Stimulated activated effector memory CD8-positive, alpha-beta T cell treated with anti-CD3 and anti-CD28 coated beads, Interleukin-12 subunit alpha, Interleukin-12 subunit beta, amount 100 ng/mL, for 72 hours (primary cell): ENCODE data around the gene C9orf43.
"Not testable (repeated sequence)": the region's sequence is repeated elsewhere in the genome, so short reads cannot be mapped to it uniquely, and the experiment has no call there.

ENCODE experiments used
- ATAC-seq: fragments of 150-1000 bp; cut with Tn5 transposase; 2 replicates; pipeline ENCODE4 v1.10.0; 2021
- DNase-seq, 2 donors: peaks; one replicate each; pipeline ENCODE4 v3.0.0; 2021 to 2022; ENCODE audit warnings: low spot score in 2 of 2
- H3K27ac Mint-ChIP-seq: one replicate; pipeline ENCODE4 v1.8.0; 2022; ENCODE audit warnings: mild to moderate bottlenecking, mixed read lengths
- H3K36me3 Mint-ChIP-seq: one replicate; pipeline ENCODE4 v1.8.0; 2022; ENCODE audit warnings: mild to moderate bottlenecking, mixed read lengths
- H3K4me1 Mint-ChIP-seq: one replicate; pipeline ENCODE4 v1.8.0; 2022; ENCODE audit warnings: mixed read lengths
- H3K4me3 Mint-ChIP-seq: one replicate; pipeline ENCODE4 v1.8.0; 2022; ENCODE audit warnings: mild to moderate bottlenecking, mixed read lengths
- H3K9me3 Mint-ChIP-seq: one replicate; pipeline ENCODE4 v1.8.0; 2022; ENCODE audit warnings: mixed read lengths

Gene C9orf43

GRCh38 chr9:113427629-113428028 is 17.1 kb downstream of the C9orf43 start:
- Mint-ChIP-seq H3K4me1 (no peaks in the 10 kb centered on the region), H3K36me3 (no peaks in the 10 kb centered on the region), H3K4me3 (no peak overlapping the region), H3K9me3 (no peaks in the 10 kb centered on the region), H3K27ac (no peak overlapping the region)
- ATAC-seq (no peak), DNase-seq (no peak)

GRCh38 chr9:113428062-113428615 is 17.6 kb downstream of the C9orf43 start:
- DNase-seq (no peak), ATAC-seq (no peak)
- Mint-ChIP-seq H3K4me3 (no peak overlapping the region), H3K36me3 (no peaks in the 10 kb centered on the region), H3K4me1 (no peaks in the 10 kb centered on the region), H3K9me3 (no peaks in the 10 kb centered on the region), H3K27ac (no peak overlapping the region)

- H3K27ac Mint-ChIP-seq: no peak overlapping the region
- DNase-seq (no peak), ATAC-seq (no peak)
- no peaks in the 10 kb centered on the region for H3K9me3 Mint-ChIP-seq
- no peaks in the 10 kb centered on the region for H3K4me1 Mint-ChIP-seq
- no peaks in the 10 kb centered on the region for H3K36me3 Mint-ChIP-seq
- H3K4me3 Mint-ChIP-seq: no peak overlapping the region
Observed at GRCh38 chr9:113431191-113431590, 20.6 kb downstream of the C9orf43 start.

DNA sequence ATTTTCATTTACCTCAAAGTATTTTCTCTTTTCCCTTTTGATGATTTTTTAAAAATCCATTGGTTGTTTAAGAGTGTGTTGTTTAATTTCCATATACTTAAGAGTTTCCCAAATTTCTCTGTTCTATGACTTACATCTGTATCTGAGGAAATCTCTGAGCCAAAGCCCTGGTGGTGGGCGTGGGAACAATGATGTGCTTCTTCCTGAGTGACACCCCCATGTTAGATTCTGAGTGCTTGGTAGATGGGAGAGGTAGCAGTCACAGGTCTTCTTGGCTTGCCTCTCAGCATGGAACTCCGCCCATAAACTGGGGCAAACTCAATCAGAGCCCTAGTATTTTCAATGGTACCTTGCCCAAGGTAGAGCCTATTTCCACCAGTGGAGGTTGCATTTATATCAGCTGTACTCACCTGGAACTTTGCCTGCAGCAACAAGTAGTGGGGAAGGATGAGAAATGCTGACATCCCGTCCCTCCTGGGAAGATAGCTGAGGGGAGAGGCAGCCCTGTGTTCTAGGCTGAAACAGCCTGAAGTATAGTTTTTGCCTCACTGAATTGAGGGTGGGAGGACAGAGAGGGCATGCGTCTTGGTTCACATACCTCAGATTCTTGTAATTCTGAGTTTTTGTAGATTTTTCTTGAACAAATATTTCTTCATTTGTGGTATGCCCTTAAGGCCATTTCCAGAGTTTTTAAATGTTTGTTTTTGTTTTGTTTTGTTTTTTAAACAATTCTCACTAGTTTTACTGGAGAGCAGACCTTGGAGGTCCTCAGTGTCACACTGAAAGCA is 26.4 kb downstream of the C9orf43 start:
- no peak for DNase-seq
- Mint-ChIP-seq H3K27ac (no peak overlapping the region), H3K4me1 (no peaks in the 10 kb centered on the region), H3K9me3 (no peaks in the 10 kb centered on the region), H3K4me3 (no peak overlapping the region), H3K36me3 (no peaks in the 10 kb centered on the region)
- no peak for ATAC-seq

- not testable (repeated sequence) for H3K9me3 Mint-ChIP-seq, DNase-seq, H3K4me1 Mint-ChIP-seq, H3K4me3 Mint-ChIP-seq, H3K36me3 Mint-ChIP-seq, H3K27ac Mint-ChIP-seq, ATAC-seq
Observed at GRCh38 chr9:113437716-113438115, 27.2 kb downstream of the C9orf43 start.

- H3K36me3 Mint-ChIP-seq: no peaks in the 10 kb centered on the region
- no peaks in the 10 kb centered on the region for H3K9me3 Mint-ChIP-seq
- no peak overlapping the region for H3K27ac Mint-ChIP-seq
- H3K4me3 Mint-ChIP-seq: no peak overlapping the region
- ATAC-seq (no peak), DNase-seq (peak in 1 of 2 donors; percentile 20)
- peaks cover 5% of the 10 kb centered on the region for H3K4me1 Mint-ChIP-seq
Observed at GRCh38 chr9:113444736-113445135, 34.2 kb downstream of the C9orf43 start.

GRCh38 chr9:113446323-113446740 is 35.8 kb downstream of the C9orf43 start:
- Mint-ChIP-seq H3K4me1 (peaks cover 5% of the 10 kb centered on the region), H3K4me3 (no peak overlapping the region), H3K9me3 (no peaks in the 10 kb centered on the region), H3K36me3 (no peaks in the 10 kb centered on the region), H3K27ac (no peak overlapping the region)
- DNase-seq: peak in 1 of 2 donors; percentile 22
- peak; percentile 21 for ATAC-seq

GRCh38 chr9:113449376-113449775 is 38.8 kb downstream of the C9orf43 start:
- no peak overlapping the region for H3K4me3 Mint-ChIP-seq
- no peak for DNase-seq
- no peak for ATAC-seq
- H3K27ac Mint-ChIP-seq: no peak overlapping the region
- peaks cover 5% of the 10 kb centered on the region for H3K4me1 Mint-ChIP-seq
- no peaks in the 10 kb centered on the region for H3K36me3 Mint-ChIP-seq
- H3K9me3 Mint-ChIP-seq: no peaks in the 10 kb centered on the region

DNA sequence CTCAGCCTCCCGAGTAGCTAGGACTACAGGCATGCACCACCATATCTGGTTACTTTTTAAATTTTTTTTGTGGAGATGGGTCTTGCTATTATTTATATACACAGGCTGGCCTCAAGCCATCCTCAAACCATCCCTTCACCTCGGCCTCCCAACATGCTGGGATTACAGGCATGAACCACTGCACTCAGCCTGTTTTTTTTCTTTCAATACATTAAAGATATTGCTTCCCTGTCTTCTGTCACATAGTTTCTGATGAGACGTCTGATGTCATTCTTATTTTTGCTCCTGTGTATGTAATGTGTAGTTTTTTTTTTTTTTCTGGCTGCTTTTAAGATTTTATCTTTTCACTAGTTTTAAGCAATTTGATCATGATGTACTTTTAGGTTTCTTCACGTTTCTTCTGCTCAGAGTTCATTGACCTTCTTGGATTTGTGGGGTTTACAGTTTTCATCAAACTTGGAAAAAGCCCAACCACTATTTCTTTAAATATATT is 41.6 kb downstream of the C9orf43 start:
- H3K4me3 Mint-ChIP-seq: no peak overlapping the region
- no peaks in the 10 kb centered on the region for H3K4me1 Mint-ChIP-seq
- H3K9me3 Mint-ChIP-seq: no peaks in the 10 kb centered on the region
- H3K27ac Mint-ChIP-seq: no peak overlapping the region
- ATAC-seq (no peak), DNase-seq (peak in 1 of 2 donors; percentile 20)
- no peaks in the 10 kb centered on the region for H3K36me3 Mint-ChIP-seq

- no peaks in the 10 kb centered on the region for H3K36me3 Mint-ChIP-seq
- ATAC-seq (peak; percentile 72), DNase-seq (peak in 1 of 2 donors; percentile 39)
- no peaks in the 10 kb centered on the region for H3K9me3 Mint-ChIP-seq
- H3K27ac Mint-ChIP-seq: no peak overlapping the region
- H3K4me1 Mint-ChIP-seq: no peaks in the 10 kb centered on the region
- H3K4me3 Mint-ChIP-seq: no peak overlapping the region
Observed at GRCh38 chr9:113454914-113455761, 44.6 kb downstream of the C9orf43 start.

GRCh38 chr9:113456235-113456634 is 45.7 kb downstream of the C9orf43 start:
- no peak for ATAC-seq
- no peaks in the 10 kb centered on the region for H3K36me3 Mint-ChIP-seq
- H3K4me1 Mint-ChIP-seq: no peaks in the 10 kb centered on the region
- no peak for DNase-seq
- H3K27ac Mint-ChIP-seq: no peak overlapping the region
- H3K4me3 Mint-ChIP-seq: no peak overlapping the region
- no peaks in the 10 kb centered on the region for H3K9me3 Mint-ChIP-seq

DNA sequence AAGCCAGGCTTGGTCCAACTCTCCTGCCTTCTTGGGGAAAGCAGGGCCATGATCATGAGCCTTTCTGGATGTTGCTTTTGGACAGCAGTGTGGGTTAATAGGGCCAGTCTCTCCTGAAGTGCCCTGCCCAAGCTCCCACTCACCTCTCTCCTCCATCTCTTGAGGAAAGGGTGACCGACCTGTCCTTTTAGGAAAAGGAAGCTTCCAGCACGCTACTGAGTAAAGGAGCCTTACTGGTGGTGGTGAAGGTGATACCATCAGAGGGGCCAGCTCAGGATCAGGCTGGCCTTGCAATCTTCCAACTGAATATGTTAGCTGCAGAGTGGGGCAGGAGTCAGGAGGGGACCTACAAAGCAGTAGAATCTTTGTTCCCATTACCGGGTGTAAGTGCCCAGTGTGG is 50.7 kb downstream of the C9orf43 start:
- peak in 1 of 2 donors; percentile 33 for DNase-seq
- no peaks in the 10 kb centered on the region for H3K9me3 Mint-ChIP-seq

GRCh38 chr9:113461943-113462342 is 51.4 kb downstream of the C9orf43 start:
- H3K9me3 Mint-ChIP-seq: no peaks in the 10 kb centered on the region
- no peak for ATAC-seq
- peak in 1 of 2 donors; percentile 28 for DNase-seq
- no peaks in the 10 kb centered on the region for H3K4me1 Mint-ChIP-seq
- H3K36me3 Mint-ChIP-seq: no peaks in the 10 kb centered on the region
- no peak overlapping the region for H3K4me3 Mint-ChIP-seq
- no peak overlapping the region for H3K27ac Mint-ChIP-seq

More for the DNA sequence above, 50.7 kb downstream of the C9orf43 start:
- H3K36me3 Mint-ChIP-seq: no peaks in the 10 kb centered on the region
- H3K4me1 Mint-ChIP-seq: no peaks in the 10 kb centered on the region
- no peak overlapping the region for H3K4me3 Mint-ChIP-seq
- ATAC-seq: no peak
- H3K27ac Mint-ChIP-seq: no peak overlapping the region

DNA sequence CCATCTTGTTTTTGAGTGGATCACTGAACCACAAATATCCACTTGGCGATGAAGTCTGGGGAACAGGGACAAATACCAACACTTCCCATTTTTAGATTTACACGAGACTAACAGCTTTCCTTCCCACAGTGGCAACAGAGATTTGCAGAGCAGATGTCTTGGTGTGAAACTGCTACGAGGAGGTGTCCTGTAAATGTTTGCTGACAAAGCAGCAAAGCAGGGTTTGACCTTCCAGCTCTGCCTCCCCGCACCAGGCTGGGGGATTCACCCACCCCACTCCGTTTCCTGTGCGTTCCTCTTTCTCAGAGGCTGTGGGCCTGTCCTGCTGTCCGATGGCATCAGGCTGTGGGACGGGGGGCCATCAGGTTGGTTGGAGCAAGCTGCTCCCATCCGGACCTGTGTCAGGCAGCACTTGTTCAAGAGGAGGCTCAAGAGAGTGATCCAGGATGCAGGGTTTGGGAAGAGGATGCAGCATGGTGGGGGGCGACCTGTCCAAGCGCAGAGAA is 52.3 kb downstream of the C9orf43 start:
- ATAC-seq (no peak), DNase-seq (peak in 1 of 2 donors; percentile 38)
- H3K27ac Mint-ChIP-seq: no peak overlapping the region
- H3K36me3 Mint-ChIP-seq: no peaks in the 10 kb centered on the region
- H3K4me3 Mint-ChIP-seq: no peak overlapping the region
- H3K4me1 Mint-ChIP-seq: no peaks in the 10 kb centered on the region
- H3K9me3 Mint-ChIP-seq: peaks cover 3% of the 10 kb centered on the region
